ENCODE data around the gene EDC4. TPM values are rescaled to one million over a fixed set of nuclear protein-coding genes. Genes with fewer than 3 reads are reported as not detected.
A peak's percentile ranks its signal among the peaks of the same experiment; 100 is the strongest.

Gene EDC4
- total and polyA plus RNA-seq, 2 of the 13 experiments (the other 11 are each of a cell fraction or from before 2014, with no cell fraction given), result 51.4 to 59.1 TPM

DNA sequence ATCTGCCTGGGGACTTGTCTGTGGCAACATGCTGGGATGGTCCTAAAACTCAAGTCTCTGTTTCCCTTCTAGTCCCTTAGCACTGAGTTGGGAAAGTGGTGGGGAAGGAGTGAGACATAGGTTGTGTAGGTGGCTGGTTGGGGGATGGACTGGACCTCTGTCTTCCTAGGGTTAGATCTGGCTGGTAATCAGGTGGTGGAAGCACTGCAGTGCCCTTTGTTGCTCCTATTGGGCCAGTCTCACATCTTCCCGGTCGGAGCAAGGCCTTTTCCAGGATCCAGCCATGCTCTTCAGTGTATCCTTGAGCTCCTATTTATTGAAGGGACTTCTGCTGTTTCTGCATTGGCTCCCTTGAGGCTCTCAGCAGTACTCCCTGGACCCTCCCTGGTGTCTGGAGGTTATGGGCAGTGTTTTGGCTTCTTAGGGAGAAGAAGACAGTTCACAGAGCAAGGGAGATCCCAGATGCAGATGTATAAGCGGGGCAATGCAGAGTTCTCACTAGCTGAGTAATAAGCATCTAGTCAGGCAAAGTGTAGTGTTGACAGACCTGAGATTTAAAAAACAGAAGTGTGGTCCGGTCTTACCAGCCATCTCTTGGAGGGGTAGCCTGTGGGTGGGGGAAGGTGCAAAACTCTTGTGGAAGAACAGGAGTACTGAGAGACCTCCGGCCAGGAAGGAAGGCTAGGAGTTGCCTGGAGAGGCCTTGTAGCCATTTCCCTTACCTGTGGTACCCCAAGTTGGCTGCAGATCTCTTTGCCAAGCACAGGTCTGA lies 27.4 kb upstream of the EDC4 start:
- H2AFZ ChIP-seq (ENCODE audit: low read length), result no peak overlapping the region
- peak overlapping the region; percentile 88 for H3K27ac ChIP-seq (ENCODE audit: extremely low read length, insufficient read depth, low read length)
- peaks cover 50% of the 10 kb centered on the region for H3K4me1 ChIP-seq (ENCODE audit: insufficient read depth, low read length)
- DNase-seq (ENCODE audit: low spot score), result no peak
- intact Hi-C loops (cut with micrococcal nuclease; ENCODE audit: unreplicated experiment), result loop anchor here (1.0 kb wide), 2 partner anchors 12 to 29 kb away; no protein-coding TSS in a partner anchor
- peaks cover 38% of the 10 kb centered on the region for H4K20me1 ChIP-seq (ENCODE audit: insufficient read depth, low read length)
- in situ Hi-C loops (cut with HindIII; ENCODE audit: extremely low pct_ligation_motif_present, low pct_unique_long_range_greater_than_20kb), result no loop called here
- no TSS peak for BruUV-seq (replicated peaks)
- H3K4me3 ChIP-seq (replicated peaks in 1 of 3; ENCODE audit: insufficient read depth in 1 of 3, low read depth in 2 of 3, low read length in 3 of 3), result peak overlapping the region; percentile 97 to 99 (median 97)
- peaks cover 0 to 4% of the 10 kb centered on the region in 2 experiments; a peak in 3 of 5 replicates for H3K36me3 ChIP-seq (replicated peaks in 1 of 2; ENCODE audit: control insufficient read depth in 1 of 2, insufficient read depth in 2 of 2, low read length in 2 of 2)
- ATAC-seq, result no peak
- H3K79me2 ChIP-seq (ENCODE audit: insufficient read depth, low read length), result peaks cover 64% of the 10 kb centered on the region
- no peaks in the 10 kb centered on the region; a peak in 1 of 5 replicates for H3K27me3 ChIP-seq (ENCODE audit: control insufficient read depth in 1 of 2, insufficient read depth in 2 of 2, low read length in 2 of 2)
- no peaks in the 10 kb centered on the region for H3K9me3 ChIP-seq (ENCODE audit: low read length)
- H3K4me2 ChIP-seq (ENCODE audit: low read depth, low read length), result peak overlapping the region; percentile 89
- no peak for FAIRE-seq
- WGBS (ENCODE audit: low lambda C conversion rate), result 60% methylated on average over 4 of the region's 5 CpGs
- H3K9ac ChIP-seq (ENCODE audit: insufficient read depth, low read depth, low read length), result peak overlapping the region; percentile 99
- ChIA-PET POLR2A (interaction anchor here (0.9 to 6.2 kb wide), 16 partner anchors 11 to 389 kb away, joined by 3 to 47 read pairs (median 5); partner anchors contain the start of genes C16orf86, CTCF, EDC4 and ENKD1), CTCF (ENCODE audit: low intra/inter-chr PET ratio, low total read pairs) (interaction anchor here (1.5 kb wide), 1 partner anchor 29 kb away, joined by 5 read pairs; no protein-coding TSS in a partner anchor)
- no peak for TF ChIP-seq ZNF12 (CRISPR knock-in tag; IDR thresholded peaks at IDR 0.05)
- no peak for TF ChIP-seq ZFP1 (CRISPR knock-in tag; IDR thresholded peaks at IDR 0.05)
- no peak for TF ChIP-seq POLR2A (IDR thresholded peaks at IDR 0.05; ENCODE audit: insufficient read depth in 1 of 2, low read depth in 2 of 2, low read length in 2 of 2)
- TF ChIP-seq ZBTB8A (CRISPR knock-in tag; IDR thresholded peaks at IDR 0.05; ENCODE audit: borderline replicate concordance, low read depth), result no peak
- TF ChIP-seq ZNF792 (CRISPR knock-in tag; IDR thresholded peaks at IDR 0.05), result no peak
- TF ChIP-seq ZNF550 (CRISPR knock-in tag; IDR thresholded peaks at IDR 0.05; ENCODE audit: borderline replicate concordance), result 0 out of 2 replicates have a peak, but pooled peaks have one; percentile 47
- peak; percentile 3; the same call in 1 of the 2 replicates for TF ChIP-seq PITX1 (CRISPR knock-in tag; IDR thresholded peaks at IDR 0.05)
- TF ChIP-seq, protein P1, sequence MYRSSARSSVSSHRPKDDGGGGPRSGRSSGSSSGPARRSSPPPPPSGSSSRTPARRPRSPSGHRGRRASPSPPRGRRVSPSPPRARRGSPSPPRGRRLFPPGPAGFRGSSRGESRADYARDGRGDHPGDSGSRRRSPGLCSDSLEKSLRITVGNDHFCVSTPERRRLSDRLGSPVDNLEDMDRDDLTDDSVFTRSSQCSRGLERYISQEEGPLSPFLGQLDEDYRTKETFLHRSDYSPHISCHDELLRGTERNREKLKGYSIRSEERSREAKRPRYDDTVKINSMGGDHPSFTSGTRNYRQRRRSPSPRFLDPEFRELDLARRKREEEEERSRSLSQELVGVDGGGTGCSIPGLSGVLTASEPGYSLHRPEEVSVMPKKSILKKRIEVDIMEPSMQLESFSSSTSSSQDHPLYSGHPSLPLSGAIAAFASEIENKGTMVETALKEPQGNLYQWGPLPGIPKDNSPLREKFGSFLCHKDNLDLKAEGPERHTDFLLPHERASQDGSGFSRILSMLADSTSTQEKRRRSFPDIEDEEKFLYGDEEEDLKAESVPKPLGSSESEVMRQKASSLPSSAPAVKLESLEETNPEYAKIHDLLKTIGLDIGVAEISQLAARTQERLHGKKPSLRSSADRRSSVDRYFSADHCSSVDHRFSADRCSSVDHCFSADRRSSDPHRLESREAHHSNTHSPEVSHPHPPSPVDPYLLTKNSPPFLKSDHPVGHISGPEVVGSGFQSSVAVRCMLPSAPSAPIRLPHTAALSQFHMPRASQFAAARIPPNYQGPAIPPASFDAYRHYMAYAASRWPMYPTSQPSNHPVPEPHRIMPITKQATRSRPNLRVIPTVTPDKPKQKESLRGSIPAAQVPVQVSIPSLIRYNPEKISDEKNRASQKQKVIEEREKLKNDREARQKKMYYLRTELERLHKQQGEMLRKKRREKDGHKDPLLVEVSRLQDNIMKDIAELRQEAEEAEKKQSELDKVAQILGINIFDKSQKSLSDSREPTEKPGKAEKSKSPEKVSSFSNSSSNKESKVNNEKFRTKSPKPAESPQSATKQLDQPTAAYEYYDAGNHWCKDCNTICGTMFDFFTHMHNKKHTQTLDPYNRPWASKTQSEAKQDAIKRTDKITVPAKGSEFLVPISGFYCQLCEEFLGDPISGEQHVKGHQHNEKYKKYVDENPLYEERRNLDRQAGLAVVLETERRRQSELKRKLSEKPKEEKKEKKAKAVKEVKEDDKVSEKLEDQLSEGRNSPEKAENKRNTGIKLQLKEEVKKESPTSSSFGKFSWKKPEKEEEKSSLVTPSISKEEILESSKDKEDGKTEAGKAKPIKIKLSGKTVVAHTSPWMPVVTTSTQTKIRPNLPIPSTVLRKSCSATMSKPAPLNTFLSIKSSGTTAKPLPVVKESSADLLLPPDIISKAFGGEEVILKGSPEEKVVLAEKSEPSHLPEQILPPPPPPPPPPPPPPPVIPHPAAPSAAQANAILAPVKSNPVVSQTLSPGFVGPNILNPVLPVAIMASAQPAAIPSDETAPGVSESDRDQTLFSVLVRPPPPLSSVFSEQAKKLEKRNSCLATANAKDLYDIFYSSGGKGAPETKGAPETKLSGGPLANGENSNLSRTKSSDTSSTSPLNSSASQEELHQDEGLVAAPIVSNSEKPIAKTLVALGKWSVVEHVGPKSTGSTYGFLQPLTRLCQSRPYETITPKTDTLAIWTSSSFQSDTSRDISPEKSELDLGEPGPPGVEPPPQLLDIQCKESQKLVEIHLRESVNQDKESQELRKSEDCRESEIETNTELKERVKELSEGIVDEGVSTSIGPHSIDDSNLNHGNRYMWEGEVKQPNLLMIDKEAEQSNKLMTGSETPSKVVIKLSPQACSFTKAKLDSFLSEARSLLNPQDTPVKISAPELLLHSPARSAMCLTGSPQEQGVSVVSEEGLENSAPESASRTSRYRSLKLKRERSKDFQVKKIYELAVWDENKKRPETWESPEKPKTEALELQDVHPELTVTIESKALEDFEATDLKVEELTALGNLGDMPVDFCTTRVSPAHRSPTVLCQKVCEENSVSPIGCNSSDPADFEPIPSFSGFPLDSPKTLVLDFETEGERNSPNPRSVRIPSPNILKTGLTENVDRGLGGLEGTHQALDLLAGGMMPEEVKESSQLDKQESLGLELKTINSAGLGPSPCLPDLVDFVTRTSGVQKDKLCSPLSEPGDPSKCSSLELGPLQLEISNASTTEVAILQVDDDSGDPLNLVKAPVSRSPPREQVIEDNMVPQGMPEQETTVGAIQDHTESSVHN (CRISPR knock-in tag; IDR thresholded peaks at IDR 0.05), result no peak
- TF ChIP-seq, protein P2, sequence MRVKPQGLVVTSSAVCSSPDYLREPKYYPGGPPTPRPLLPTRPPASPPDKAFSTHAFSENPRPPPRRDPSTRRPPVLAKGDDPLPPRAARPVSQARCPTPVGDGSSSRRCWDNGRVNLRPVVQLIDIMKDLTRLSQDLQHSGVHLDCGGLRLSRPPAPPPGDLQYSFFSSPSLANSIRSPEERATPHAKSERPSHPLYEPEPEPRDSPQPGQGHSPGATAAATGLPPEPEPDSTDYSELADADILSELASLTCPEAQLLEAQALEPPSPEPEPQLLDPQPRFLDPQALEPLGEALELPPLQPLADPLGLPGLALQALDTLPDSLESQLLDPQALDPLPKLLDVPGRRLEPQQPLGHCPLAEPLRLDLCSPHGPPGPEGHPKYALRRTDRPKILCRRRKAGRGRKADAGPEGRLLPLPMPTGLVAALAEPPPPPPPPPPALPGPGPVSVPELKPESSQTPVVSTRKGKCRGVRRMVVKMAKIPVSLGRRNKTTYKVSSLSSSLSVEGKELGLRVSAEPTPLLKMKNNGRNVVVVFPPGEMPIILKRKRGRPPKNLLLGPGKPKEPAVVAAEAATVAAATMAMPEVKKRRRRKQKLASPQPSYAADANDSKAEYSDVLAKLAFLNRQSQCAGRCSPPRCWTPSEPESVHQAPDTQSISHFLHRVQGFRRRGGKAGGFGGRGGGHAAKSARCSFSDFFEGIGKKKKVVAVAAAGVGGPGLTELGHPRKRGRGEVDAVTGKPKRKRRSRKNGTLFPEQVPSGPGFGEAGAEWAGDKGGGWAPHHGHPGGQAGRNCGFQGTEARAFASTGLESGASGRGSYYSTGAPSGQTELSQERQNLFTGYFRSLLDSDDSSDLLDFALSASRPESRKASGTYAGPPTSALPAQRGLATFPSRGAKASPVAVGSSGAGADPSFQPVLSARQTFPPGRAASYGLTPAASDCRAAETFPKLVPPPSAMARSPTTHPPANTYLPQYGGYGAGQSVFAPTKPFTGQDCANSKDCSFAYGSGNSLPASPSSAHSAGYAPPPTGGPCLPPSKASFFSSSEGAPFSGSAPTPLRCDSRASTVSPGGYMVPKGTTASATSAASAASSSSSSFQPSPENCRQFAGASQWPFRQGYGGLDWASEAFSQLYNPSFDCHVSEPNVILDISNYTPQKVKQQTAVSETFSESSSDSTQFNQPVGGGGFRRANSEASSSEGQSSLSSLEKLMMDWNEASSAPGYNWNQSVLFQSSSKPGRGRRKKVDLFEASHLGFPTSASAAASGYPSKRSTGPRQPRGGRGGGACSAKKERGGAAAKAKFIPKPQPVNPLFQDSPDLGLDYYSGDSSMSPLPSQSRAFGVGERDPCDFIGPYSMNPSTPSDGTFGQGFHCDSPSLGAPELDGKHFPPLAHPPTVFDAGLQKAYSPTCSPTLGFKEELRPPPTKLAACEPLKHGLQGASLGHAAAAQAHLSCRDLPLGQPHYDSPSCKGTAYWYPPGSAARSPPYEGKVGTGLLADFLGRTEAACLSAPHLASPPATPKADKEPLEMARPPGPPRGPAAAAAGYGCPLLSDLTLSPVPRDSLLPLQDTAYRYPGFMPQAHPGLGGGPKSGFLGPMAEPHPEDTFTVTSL (CRISPR knock-in tag; IDR thresholded peaks at IDR 0.05; ENCODE audit: borderline replicate concordance), result no peak
